MM.1S (cell line): ENCODE measurements around the gene AQP2.

Experiments used
- CTCF ChIP-seq: fragments of 300-600 bp; sonication (generic); IDR thresholded peaks from 2 replicates; pipeline ENCODE4 v1.5.1; 2016; ENCODE audit warnings: antibody characterized with exemption, low read length, mixed read lengths
- EZH2 ChIP-seq: fragments of 300-600 bp; sonication (generic); optimal IDR thresholded peaks from 2 replicates; pipeline ENCODE3; 2017; ENCODE audit warnings: low read depth, mild to moderate bottlenecking, antibody characterized with exemption, low read length, mixed read lengths

DNA sequence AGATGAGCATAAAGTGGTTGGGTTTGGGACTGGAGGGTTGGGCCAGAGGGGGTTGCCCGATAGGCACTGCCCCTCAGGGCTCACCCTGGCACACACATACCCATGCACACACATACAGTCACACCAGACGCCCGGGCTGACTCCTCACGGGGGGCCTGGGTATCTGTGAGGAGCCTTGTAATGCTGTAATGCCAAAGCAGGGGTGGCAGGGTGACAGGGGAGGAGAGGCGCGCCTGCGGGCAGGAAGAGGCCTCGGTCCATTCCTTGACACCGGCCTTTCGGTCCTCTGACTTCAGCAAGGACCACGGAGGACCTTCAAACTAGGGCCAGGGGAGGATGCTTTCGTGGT lies 47.2 kb upstream of the AQP2 start:
- TF ChIP-seq CTCF (no peak), EZH2 (no peak)
